PC-9 (cell line): ENCODE results near the gene RPS2.
A peak's percentile ranks its signal among the peaks of the same experiment; 100 is the strongest.

Experiments
- EZH2 ChIP-seq: fragments of 200-600 bp; sonication (generic); IDR thresholded peaks from 2 replicates; pipeline ENCODE4 v1.8.0; 2017; ENCODE audit warnings: antibody characterized with exemption, low read depth
- TF ChIP-seq, protein P1 (sequence below): fragments of 200-600 bp; sonication (generic); conservative IDR thresholded peaks from 2 replicates; pipeline ENCODE4 v1.6.1; 2017; ENCODE audit warnings: mixed run types, antibody characterized with exemption, mild to moderate bottlenecking, moderate library complexity

DNA sequence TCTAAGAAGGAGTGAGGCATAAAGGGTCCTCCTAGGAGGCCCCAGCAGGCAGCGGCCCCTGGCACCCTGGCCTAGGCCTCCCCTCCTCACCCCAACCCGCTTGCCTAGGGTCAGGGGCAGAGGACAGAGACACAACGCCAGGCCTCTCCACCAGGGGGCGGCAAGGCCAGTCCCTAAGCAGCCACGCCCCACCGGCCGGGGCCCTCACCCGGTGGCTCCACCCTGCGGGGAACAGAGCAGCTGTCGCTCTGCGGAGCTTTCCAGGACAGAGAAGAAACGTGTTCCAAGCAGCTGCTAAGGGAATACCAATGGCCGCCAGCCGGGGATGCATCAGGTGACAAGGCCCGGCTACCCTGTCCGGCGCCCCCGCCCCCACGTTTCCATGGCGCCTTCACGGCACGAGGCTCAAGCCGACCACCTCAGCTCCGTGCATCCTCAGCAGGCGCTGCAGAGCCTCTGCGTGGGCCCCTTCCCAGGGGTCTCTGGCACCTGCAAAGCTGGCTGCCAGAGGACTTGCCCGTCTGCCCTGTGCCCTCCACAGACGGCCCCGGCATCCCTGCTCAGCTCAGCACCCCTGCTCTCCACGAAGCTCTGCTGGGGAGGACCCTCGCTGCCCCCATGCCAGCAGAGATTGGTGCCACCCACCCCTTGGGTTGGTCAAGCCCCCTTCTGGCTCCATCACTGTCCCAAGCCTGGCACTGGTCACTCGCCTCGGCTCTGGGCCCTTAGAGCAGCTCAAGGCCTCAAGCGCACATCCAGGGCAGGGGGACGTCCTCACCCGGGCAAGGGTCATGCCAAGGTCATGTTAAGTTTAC, 39.4 kb upstream of the RPS2 start:
- TF ChIP-seq EZH2: no peak
- TF ChIP-seq, protein P1, sequence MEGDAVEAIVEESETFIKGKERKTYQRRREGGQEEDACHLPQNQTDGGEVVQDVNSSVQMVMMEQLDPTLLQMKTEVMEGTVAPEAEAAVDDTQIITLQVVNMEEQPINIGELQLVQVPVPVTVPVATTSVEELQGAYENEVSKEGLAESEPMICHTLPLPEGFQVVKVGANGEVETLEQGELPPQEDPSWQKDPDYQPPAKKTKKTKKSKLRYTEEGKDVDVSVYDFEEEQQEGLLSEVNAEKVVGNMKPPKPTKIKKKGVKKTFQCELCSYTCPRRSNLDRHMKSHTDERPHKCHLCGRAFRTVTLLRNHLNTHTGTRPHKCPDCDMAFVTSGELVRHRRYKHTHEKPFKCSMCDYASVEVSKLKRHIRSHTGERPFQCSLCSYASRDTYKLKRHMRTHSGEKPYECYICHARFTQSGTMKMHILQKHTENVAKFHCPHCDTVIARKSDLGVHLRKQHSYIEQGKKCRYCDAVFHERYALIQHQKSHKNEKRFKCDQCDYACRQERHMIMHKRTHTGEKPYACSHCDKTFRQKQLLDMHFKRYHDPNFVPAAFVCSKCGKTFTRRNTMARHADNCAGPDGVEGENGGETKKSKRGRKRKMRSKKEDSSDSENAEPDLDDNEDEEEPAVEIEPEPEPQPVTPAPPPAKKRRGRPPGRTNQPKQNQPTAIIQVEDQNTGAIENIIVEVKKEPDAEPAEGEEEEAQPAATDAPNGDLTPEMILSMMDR: peak; percentile 85
